Retinal pigment epithelial cell (primary cell): ENCODE data around the gene STAM.

Source experiments
- DNase-seq: peaks from one replicate; pipeline ENCODE4 v3.0.0-alpha.2; 2010; ENCODE audit warnings: low read depth
- H3K4me3 ChIP-seq: 2 replicates; pipeline ENCODE4 v1.5.1; 2011; ENCODE audit warnings: mild to moderate bottlenecking, low read length, control low read depth, moderate library complexity
- CTCF ChIP-seq: conservative IDR thresholded peaks from 2 replicates; pipeline ENCODE4 v1.5.1; 2011; ENCODE audit warnings: low read depth, low read length, control low read depth, inconsistent platforms

Gene STAM

GRCh38 chr10:17725703-17726102 lies 81.8 kb downstream of the STAM start:
- DNase-seq: no peak
- no peak overlapping the region for H3K4me3 ChIP-seq
- no peak for TF ChIP-seq CTCF

DNA sequence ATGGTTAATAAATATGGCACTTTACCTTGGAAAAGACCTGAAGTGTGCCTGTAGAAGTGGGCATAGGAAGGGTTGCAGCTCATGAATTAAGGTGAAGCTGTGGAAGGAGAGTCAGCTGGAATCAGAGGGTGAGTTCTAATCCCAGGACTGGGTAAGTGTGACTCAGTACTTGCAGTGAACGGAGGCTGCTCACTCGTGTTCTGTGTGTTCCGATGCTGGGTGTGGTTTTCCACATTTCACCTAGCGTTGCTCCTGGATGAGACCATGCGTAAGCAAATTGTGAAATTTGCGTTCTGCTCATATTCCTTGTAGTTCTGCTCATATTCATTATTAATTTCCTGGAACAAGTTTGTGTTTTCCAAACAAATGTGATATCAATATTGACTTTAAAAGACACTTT lies 85.7 kb downstream of the STAM start:
- H3K4me3 ChIP-seq: no peak overlapping the region
- no peak for TF ChIP-seq CTCF
- DNase-seq: no peak

DNA sequence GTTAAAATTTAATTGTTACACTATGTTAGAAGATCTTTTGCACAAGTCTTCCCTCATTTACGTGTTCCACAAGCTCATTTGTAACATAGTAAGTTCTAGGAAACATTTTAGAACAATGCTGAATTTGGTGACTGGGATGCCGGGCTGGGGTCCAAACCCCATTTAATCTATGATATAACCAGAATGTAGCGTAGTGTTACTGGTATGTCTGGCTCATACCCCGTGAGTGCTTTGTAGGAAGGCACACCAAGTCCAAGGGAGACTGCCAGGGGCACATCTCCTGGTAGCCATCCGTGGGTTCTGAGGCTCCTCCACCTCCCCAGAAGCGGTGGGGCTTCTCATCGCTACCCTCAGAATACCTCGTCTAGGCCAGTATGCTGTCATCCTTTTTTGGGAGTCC lies 86.7 kb downstream of the STAM start:
- no peak for DNase-seq
- no peak overlapping the region for H3K4me3 ChIP-seq
- TF ChIP-seq CTCF: no peak

DNA sequence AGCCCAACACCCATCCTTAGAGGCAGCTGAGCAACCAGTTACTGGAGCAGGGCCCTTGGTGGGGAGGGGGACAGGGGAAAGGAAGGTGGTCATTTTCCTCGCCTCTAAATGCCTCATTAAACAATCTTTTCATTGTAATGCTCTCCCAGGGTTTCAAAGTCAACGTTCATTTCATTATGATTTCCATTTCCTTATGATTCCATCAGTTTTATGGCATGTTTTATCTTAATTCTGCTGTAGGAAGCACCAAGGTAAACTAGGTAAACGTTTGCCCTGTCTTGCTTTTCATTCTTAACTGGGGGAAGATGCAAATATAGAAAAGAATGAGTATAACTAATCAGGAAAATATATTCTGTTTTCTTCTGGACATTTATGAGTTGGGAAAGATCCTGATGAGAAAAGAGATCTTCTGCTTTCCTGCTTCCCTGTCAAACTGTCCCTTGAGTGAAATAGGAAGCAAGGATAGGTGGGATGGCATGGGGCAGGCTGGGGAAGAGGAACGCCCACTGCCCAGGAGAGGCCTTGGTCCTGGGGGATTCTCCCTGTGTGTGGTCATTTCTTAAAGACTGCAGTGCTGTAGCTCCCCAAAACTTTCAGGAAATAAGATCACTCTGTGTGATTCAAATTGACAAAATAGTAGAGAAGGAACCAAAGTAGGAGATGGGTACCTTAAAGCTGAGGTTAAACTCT lies 87.5 kb downstream of the STAM start:
- no peak for TF ChIP-seq CTCF

GRCh38 chr10:17733620-17734019 lies 89.7 kb downstream of the STAM start:
- no peak for TF ChIP-seq CTCF
- no peak overlapping the region for H3K4me3 ChIP-seq
- DNase-seq: no peak

More for the DNA sequence above, 87.5 kb downstream of the STAM start:
- no peak for DNase-seq
- no peak overlapping the region for H3K4me3 ChIP-seq

DNA sequence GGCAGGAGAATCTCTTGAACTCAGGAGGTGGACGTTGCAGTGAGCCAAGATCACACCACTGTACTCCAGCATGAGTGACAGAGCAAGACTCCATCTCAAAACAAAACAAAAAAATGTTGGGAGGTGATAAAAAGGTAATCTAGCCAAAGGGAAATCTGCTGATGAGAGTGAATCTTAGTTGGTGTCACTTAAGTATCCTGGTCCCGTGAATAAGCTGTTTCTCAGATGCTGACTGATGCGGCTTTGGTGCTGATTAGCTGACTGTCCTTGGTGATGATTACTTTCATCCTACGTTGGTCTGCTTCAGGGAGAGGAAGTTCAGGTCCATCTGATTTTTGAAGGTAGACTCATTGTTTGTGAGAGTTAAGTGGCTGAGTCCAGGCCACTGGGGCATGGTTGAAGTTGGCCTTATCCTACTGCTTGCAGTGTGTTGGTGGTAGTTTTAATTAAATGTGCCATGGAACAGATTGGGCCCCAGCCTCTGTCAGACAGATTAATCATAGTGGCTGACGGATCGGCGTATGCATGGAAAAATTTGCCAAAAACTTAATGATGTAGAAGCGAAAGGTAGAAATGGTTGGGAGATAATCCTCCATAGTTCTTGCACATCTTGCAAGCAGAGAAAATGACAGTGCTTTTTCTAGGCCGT lies 90.6 kb downstream of the STAM start:
- H3K4me3 ChIP-seq: no peak overlapping the region
- TF ChIP-seq CTCF: no peak
- DNase-seq: no peak
